Measurements from ENCODE around the gene NGFR.

Gene NGFR

DNA sequence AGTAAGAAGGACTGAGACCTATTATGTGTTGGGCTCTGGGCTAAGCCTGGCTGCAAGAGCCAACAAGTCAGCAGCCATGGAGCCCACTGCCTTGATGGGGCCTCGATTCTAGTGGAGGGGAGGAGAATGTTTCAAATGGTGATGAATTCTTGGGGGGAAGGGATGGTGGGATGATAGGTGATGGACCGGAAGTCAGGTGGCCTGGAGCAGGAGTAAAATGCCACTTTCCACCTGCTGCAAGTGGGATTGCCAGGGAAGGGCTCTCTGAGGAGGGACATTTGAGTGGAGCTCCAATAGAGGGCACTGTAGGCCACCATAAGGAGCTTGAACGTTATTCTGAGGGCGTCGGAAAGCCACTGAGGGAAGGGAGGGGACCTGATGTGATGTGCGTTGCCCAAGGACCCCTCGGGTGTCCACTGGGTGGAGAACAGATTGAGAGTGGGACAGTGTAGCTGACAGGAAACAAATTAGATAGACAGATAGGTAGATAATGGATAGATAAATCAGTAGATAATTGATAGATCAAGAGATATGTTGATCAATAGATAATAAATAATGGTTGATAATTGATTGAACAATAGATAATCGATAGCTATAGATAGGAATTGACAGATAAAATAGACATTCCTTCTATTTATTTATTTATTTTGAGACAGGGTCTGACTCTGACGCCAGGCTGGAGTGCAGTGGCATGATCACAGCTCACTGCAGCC, 62.4 kb downstream of the NGFR start:
- H3K4me3 ChIP-seq (ENCODE audit: low read depth, low read length), result no peak overlapping the region

Data from iPS-11a (cell line).